Tibial artery (tissue), 4 donors: ENCODE results near the gene ASB11.

Source experiments
- DNase-seq, 2 donors: peaks; one replicate each; pipeline ENCODE4 v3.0.0-alpha.2; 2019
- H3K27ac ChIP-seq, 2 donors: fragments of 200-600 bp; sonication (generic) in 1 of 2; 1 replicate in 1 of 2; 2 replicates in 1 of 2; pipeline ENCODE4 v1.5.1; 2018 to 2019; ENCODE audit warnings: mild to moderate bottlenecking in 1 of 2
- H3K27me3 ChIP-seq, 2 donors: fragments of 200-600 bp; sonication (generic) in 1 of 2; one replicate each; pipeline versions ENCODE4 v1.5.1 to v1.6.0; 2016 to 2019
- H3K36me3 ChIP-seq, 3 donors: fragments of 200-600 bp; sonication (generic) in 2 of 3; one replicate each; pipeline ENCODE4 v1.5.1; 2016 to 2019; ENCODE audit warnings: mild to moderate bottlenecking in 2 of 3
- H3K4me1 ChIP-seq, 4 donors: fragments of 200-600 bp; sonication (generic) in 2 of 4; 1 replicate in 3 of 4; 2 replicates in 1 of 4; pipeline ENCODE4 v1.5.1; 2016 to 2019
- H3K4me3 ChIP-seq, 2 donors: fragments of 200-600 bp; sonication (generic) in 1 of 2; 1 replicate in 1 of 2; 2 replicates in 1 of 2; pipeline ENCODE4 v1.5.1; 2018 to 2019; ENCODE audit warnings: mild to moderate bottlenecking in 2 of 2
- H3K9me3 ChIP-seq, 3 donors: fragments of 200-600 bp; sonication (generic) in 1 of 3; one replicate each; pipeline ENCODE4 v1.5.1; 2016 to 2019
- CTCF ChIP-seq, 2 experiments: fragments of 200-600 bp in 1 of 2; fragments of 450-650 bp in 1 of 2; IDR thresholded peaks; one replicate each; pipeline ENCODE4 v1.5.1; 2017 to 2019; ENCODE audit warnings: antibody characterized with exemption in 2 of 2, mild to moderate bottlenecking in 1 of 2, moderate library complexity in 1 of 2
- intact Hi-C: fragments of 100-400 bp; cut with DNase I; formaldehyde crosslinking; loops from one replicate; pipeline ENCODE4 v1.15.0; 2023; ENCODE audit warnings: low total_unique reads

ASB11 gene

GRCh38 chrX:15269618-15270521, 45.6 kb downstream of the ASB11 start, which contains the start of gene ASB9:
Gene ASB9, minus strand, starts transcription at chrX:15270083. Its CDS starts 209 bp downstream, at chrX:15269874.
- intact Hi-C loops: no loop called here
- H3K9me3 ChIP-seq: no peaks in the 10 kb centered on the region
- H3K27ac ChIP-seq: no peak within 1 kb of the TSS
- no peaks in the 10 kb centered on the region for H3K27me3 ChIP-seq
- H3K36me3 ChIP-seq: no peaks in the 10 kb centered on the region
- no peak for TF ChIP-seq CTCF (IDR thresholded peaks at IDR 0.05)
- H3K4me1 ChIP-seq: no peaks in the 10 kb centered on the region
- peak within 1 kb of the TSS in 1 of 2 donors; percentile 14 for H3K4me3 ChIP-seq
- DNase-seq: peak; percentile 20 to 56

GRCh38 chrX:15269120-15269519, 46.3 kb downstream of the ASB11 start:
- no peaks in the 10 kb centered on the region for H3K9me3 ChIP-seq
- H3K4me1 ChIP-seq: no peaks in the 10 kb centered on the region
- no peak for TF ChIP-seq CTCF (IDR thresholded peaks at IDR 0.05)
- no peak overlapping the region for H3K27ac ChIP-seq
- no peak overlapping the region for H3K4me3 ChIP-seq
- intact Hi-C loops: no loop called here
- no peaks in the 10 kb centered on the region for H3K27me3 ChIP-seq
- no peaks in the 10 kb centered on the region for H3K36me3 ChIP-seq
- no peak for DNase-seq

GRCh38 chrX:15254852-15255251, 60.6 kb downstream of the ASB11 start:
- no peak for TF ChIP-seq CTCF (IDR thresholded peaks at IDR 0.05)
- Histone ChIP-seq H3K27ac (no peak overlapping the region), H3K4me1 (no peaks in the 10 kb centered on the region), H3K36me3 (no peaks in the 10 kb centered on the region), H3K9me3 (no peaks in the 10 kb centered on the region), H3K4me3 (no peak overlapping the region), H3K27me3 (no peaks in the 10 kb centered on the region)
- intact Hi-C loops: no loop called here
- DNase-seq: no peak

- Histone ChIP-seq H3K4me3 (no peak overlapping the region), H3K36me3 (no peaks in the 10 kb centered on the region), H3K27ac (no peak overlapping the region), H3K9me3 (no peaks in the 10 kb centered on the region), H3K4me1 (no peaks in the 10 kb centered on the region), H3K27me3 (no peaks in the 10 kb centered on the region)
- intact Hi-C loops: no loop called here
- DNase-seq: no peak
- no peak for TF ChIP-seq CTCF (IDR thresholded peaks at IDR 0.05)
Observed at GRCh38 chrX:15245896-15246295, 69.5 kb downstream of the ASB11 start.

GRCh38 chrX:15244421-15244820, 71.0 kb downstream of the ASB11 start:
- Histone ChIP-seq H3K9me3 (no peaks in the 10 kb centered on the region), H3K27ac (no peak overlapping the region), H3K4me1 (no peaks in the 10 kb centered on the region), H3K27me3 (no peaks in the 10 kb centered on the region), H3K4me3 (no peak overlapping the region), H3K36me3 (no peaks in the 10 kb centered on the region)
- TF ChIP-seq CTCF (IDR thresholded peaks at IDR 0.05): no peak
- DNase-seq: no peak
- intact Hi-C loops: no loop called here
